ENCODE results near the gene ARHGEF19.

ARHGEF19 gene

GRCh38 chr1:16210581-16210980 is 1.9 kb downstream of the ARHGEF19 start:
- POLR2A ChIA-PET: no interaction called here
- Histone ChIP-seq H3K9me3 (ENCODE audit: control insufficient read depth, insufficient read depth, low read depth, low read length) (no peaks in the 10 kb centered on the region), H3K36me3 (ENCODE audit: control insufficient read depth in 2 of 2, insufficient read depth in 1 of 2, low read length in 2 of 2) (no peaks in the 10 kb centered on the region), H3K4me1 (ENCODE audit: control insufficient read depth, insufficient read depth, low read length) (no peaks in the 10 kb centered on the region), H3K27ac (ENCODE audit: extremely low read depth, low read depth, low read length) (no peak overlapping the region), H3K4me3 (ENCODE audit: low read depth, low read length) (no peak overlapping the region)
- CTCF ChIA-PET: interaction anchor here (0.9 kb wide), 2 partner anchors 22 to 34 kb away, joined by 3 read pairs; no protein-coding TSS in a partner anchor
- TF ChIP-seq ZNF391 (tag by site-specific recombination; IDR thresholded peaks at IDR 0.05; ENCODE audit: borderline replicate concordance, low read depth): no peak
- no peak for TF ChIP-seq ZIC2 (tag by site-specific recombination; IDR thresholded peaks at IDR 0.05)
- TF ChIP-seq, protein P1, sequence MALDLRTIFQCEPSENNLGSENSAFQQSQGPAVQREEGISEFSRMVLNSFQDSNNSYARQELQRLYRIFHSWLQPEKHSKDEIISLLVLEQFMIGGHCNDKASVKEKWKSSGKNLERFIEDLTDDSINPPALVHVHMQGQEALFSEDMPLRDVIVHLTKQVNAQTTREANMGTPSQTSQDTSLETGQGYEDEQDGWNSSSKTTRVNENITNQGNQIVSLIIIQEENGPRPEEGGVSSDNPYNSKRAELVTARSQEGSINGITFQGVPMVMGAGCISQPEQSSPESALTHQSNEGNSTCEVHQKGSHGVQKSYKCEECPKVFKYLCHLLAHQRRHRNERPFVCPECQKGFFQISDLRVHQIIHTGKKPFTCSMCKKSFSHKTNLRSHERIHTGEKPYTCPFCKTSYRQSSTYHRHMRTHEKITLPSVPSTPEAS (tag by site-specific recombination; IDR thresholded peaks at IDR 0.05): no peak
- TF ChIP-seq, protein P2, sequence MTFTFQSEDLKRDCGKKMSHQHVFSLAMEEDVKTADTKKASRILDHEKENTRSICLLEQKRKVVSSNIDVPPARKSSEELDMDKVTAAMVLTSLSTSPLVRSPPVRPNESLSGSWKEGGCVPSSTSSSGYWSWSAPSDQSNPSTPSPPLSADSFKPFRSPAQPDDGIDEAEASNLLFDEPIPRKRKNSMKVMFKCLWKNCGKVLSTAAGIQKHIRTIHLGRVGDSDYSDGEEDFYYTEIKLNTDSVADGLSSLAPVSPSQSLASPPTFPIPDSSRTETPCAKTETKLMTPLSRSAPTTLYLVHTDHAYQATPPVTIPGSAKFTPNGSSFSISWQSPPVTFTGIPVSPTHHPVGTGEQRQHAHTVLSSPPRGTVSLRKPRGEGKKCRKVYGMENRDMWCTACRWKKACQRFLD (tag by site-specific recombination; IDR thresholded peaks at IDR 0.05): no peak
- TF ChIP-seq ZNF837 (tag by site-specific recombination; IDR thresholded peaks at IDR 0.05): no peak
- no peak for TF ChIP-seq ZFP41 (tag by site-specific recombination; IDR thresholded peaks at IDR 0.05; ENCODE audit: borderline replicate concordance)
- no peak for TF ChIP-seq ZNF202 (tag by site-specific recombination; IDR thresholded peaks at IDR 0.05; ENCODE audit: borderline replicate concordance)
- TF ChIP-seq ZBTB10 (tag by site-specific recombination; IDR thresholded peaks at IDR 0.05): no peak
- TF ChIP-seq, protein P3, sequence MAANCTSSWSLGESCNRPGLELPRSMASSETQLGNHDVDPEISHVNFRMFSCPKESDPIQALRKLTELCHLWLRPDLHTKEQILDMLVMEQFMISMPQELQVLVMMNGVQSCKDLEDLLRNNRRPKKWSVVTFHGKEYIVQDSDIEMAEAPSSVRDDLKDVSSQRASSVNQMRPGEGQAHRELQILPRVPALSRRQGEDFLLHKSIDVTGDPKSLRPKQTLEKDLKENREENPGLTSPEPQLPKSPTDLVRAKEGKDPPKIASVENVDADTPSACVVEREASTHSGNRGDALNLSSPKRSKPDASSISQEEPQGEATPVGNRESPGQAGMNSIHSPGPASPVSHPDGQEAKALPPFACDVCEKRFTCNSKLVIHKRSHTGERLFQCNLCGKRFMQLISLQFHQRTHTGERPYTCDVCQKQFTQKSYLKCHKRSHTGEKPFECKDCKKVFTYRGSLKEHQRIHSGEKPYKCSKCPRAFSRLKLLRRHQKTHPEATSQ (tag by site-specific recombination; IDR thresholded peaks at IDR 0.05): no peak
- TF ChIP-seq ZNF776 (tag by site-specific recombination; IDR thresholded peaks at IDR 0.05; ENCODE audit: borderline replicate concordance): no peak
- TF ChIP-seq, protein P4, sequence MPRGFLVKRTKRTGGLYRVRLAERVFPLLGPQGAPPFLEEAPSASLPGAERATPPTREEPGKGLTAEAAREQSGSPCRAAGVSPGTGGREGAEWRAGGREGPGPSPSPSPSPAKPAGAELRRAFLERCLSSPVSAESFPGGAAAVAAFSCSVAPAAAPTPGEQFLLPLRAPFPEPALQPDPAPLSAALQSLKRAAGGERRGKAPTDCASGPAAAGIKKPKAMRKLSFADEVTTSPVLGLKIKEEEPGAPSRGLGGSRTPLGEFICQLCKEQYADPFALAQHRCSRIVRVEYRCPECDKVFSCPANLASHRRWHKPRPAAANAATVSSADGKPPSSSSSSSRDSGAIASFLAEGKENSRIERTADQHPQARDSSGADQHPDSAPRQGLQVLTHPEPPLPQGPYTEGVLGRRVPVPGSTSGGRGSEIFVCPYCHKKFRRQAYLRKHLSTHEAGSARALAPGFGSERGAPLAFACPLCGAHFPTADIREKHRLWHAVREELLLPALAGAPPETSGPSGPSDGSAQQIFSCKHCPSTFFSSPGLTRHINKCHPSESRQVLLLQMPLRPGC (tag by site-specific recombination; IDR thresholded peaks at IDR 0.05): no peak
- no peak for TF ChIP-seq MEIS1 (CRISPR knock-in tag; IDR thresholded peaks at IDR 0.05; ENCODE audit: borderline replicate concordance)
- no peak for TF ChIP-seq ZNF280C (tag by site-specific recombination; IDR thresholded peaks at IDR 0.05)
- no peak for TF ChIP-seq YY1 (tag by site-specific recombination; IDR thresholded peaks at IDR 0.05)
- TF ChIP-seq ZNF843 (tag by site-specific recombination; IDR thresholded peaks at IDR 0.05): no peak
- TF ChIP-seq ZXDB (tag by site-specific recombination; IDR thresholded peaks at IDR 0.05): no peak
- no peak for TF ChIP-seq ZNF473 (tag by site-specific recombination; IDR thresholded peaks at IDR 0.05)

All from HEK293 (cell line).